GM23338 (cell line): ENCODE results near the gene ETV5.

ENCODE experiments used
- EZH2 ChIP-seq: fragments of 200-600 bp; sonication (generic); IDR thresholded peaks from one replicate; pipeline ENCODE4 v1.8.0; 2017; ENCODE audit warnings: antibody characterized with exemption, mild to moderate bottlenecking, low read depth; ENCODE audit not compliant: unreplicated experiment
- JUNB ChIP-seq: IDR thresholded peaks from one replicate; pipeline ENCODE4 v1.6.1; 2016; ENCODE audit warnings: antibody characterized with exemption; ENCODE audit not compliant: unreplicated experiment
- NANOG ChIP-seq: IDR thresholded peaks from 2 replicates; pipeline ENCODE4 v1.6.1; 2016; ENCODE audit warnings: antibody characterized with exemption, borderline replicate concordance
- POLR2AphosphoS5 ChIP-seq: IDR thresholded peaks from 2 replicates; pipeline ENCODE4 v1.6.1; 2016; ENCODE audit warnings: antibody characterized with exemption, low read depth
- ZNF331 ChIP-seq: fragments of 250-450 bp; sonication (Bioruptor Pico); IDR thresholded peaks from 2 replicates; pipeline ENCODE4 v1.5.0; 2020; ENCODE audit warnings: low read depth, mild to moderate bottlenecking, moderate library complexity
- TF ChIP-seq, protein P1 (sequence below): IDR thresholded peaks from one replicate; pipeline ENCODE4 v1.6.1; 2018; ENCODE audit warnings: antibody characterized with exemption; ENCODE audit not compliant: unreplicated experiment
- TF ChIP-seq, protein P2 (sequence below), 2 experiments: fragments of 200-600 bp in 1 of 2; sonication (generic) in 1 of 2; conservative IDR thresholded peaks; 2 replicates each; pipeline versions ENCODE4 v1.5.1 to v1.6.1; 2016 to 2017; ENCODE audit warnings: antibody characterized with exemption in 2 of 2, low read depth in 2 of 2, mild to moderate bottlenecking in 2 of 2, moderate library complexity in 1 of 2
- TF ChIP-seq, protein P3 (sequence below): IDR thresholded peaks from 2 replicates; pipeline ENCODE4 v1.6.1; 2016; ENCODE audit warnings: antibody characterized with exemption

DNA sequence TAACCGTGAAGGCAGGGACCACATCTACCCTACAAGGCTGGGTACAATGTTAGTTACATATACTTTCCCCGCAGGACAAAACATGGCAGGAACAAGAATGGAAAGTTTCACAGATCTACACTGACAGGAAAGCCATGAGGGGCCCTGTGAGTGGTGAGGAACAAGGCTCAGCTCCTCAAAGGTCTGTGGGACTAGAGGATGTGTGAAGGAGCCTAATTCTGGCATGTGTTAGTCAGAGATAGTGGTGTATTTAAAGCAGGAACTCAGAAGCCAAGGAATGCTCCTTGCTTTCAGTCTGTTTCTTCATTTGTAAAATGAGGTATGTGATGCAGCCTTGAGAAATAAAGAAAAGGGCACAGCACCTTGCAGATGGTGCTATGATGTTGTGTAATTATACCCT is 25.1 kb downstream of the ETV5 start:
- TF ChIP-seq, protein P1, sequence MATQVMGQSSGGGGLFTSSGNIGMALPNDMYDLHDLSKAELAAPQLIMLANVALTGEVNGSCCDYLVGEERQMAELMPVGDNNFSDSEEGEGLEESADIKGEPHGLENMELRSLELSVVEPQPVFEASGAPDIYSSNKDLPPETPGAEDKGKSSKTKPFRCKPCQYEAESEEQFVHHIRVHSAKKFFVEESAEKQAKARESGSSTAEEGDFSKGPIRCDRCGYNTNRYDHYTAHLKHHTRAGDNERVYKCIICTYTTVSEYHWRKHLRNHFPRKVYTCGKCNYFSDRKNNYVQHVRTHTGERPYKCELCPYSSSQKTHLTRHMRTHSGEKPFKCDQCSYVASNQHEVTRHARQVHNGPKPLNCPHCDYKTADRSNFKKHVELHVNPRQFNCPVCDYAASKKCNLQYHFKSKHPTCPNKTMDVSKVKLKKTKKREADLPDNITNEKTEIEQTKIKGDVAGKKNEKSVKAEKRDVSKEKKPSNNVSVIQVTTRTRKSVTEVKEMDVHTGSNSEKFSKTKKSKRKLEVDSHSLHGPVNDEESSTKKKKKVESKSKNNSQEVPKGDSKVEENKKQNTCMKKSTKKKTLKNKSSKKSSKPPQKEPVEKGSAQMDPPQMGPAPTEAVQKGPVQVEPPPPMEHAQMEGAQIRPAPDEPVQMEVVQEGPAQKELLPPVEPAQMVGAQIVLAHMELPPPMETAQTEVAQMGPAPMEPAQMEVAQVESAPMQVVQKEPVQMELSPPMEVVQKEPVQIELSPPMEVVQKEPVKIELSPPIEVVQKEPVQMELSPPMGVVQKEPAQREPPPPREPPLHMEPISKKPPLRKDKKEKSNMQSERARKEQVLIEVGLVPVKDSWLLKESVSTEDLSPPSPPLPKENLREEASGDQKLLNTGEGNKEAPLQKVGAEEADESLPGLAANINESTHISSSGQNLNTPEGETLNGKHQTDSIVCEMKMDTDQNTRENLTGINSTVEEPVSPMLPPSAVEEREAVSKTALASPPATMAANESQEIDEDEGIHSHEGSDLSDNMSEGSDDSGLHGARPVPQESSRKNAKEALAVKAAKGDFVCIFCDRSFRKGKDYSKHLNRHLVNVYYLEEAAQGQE: no peak
- TF ChIP-seq, protein P2, sequence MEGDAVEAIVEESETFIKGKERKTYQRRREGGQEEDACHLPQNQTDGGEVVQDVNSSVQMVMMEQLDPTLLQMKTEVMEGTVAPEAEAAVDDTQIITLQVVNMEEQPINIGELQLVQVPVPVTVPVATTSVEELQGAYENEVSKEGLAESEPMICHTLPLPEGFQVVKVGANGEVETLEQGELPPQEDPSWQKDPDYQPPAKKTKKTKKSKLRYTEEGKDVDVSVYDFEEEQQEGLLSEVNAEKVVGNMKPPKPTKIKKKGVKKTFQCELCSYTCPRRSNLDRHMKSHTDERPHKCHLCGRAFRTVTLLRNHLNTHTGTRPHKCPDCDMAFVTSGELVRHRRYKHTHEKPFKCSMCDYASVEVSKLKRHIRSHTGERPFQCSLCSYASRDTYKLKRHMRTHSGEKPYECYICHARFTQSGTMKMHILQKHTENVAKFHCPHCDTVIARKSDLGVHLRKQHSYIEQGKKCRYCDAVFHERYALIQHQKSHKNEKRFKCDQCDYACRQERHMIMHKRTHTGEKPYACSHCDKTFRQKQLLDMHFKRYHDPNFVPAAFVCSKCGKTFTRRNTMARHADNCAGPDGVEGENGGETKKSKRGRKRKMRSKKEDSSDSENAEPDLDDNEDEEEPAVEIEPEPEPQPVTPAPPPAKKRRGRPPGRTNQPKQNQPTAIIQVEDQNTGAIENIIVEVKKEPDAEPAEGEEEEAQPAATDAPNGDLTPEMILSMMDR (conservative IDR thresholded peaks at IDR 0.05; ENCODE audit: low read depth in 2 of 2): no peak
- TF ChIP-seq JUNB (no peak), EZH2 (no peak), NANOG (no peak), ZNF331 (CRISPR knock-in tag) (no peak), POLR2AphosphoS5 (no peak)
- TF ChIP-seq, protein P3, sequence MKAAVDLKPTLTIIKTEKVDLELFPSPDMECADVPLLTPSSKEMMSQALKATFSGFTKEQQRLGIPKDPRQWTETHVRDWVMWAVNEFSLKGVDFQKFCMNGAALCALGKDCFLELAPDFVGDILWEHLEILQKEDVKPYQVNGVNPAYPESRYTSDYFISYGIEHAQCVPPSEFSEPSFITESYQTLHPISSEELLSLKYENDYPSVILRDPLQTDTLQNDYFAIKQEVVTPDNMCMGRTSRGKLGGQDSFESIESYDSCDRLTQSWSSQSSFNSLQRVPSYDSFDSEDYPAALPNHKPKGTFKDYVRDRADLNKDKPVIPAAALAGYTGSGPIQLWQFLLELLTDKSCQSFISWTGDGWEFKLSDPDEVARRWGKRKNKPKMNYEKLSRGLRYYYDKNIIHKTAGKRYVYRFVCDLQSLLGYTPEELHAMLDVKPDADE: no peak
